Osteoblast (primary cell): ENCODE measurements around the gene NBL1. TPM values are rescaled to one million over a fixed set of nuclear protein-coding genes. Genes with fewer than 3 reads are reported as not detected.

Experiments used
- DNase-seq: peaks from one replicate; pipeline ENCODE4 v3.0.0; 2011; ENCODE audit warnings: low spot score, mixed read lengths; ENCODE audit not compliant: insufficient read length; ENCODE audit errors: missing footprints
- H2AFZ ChIP-seq: 2 replicates; pipeline ENCODE4 v1.6.0; 2011; ENCODE audit warnings: mild to moderate bottlenecking, low read length
- H3K27ac ChIP-seq: 2 replicates; pipeline ENCODE4 v1.5.1; 2011; ENCODE audit warnings: mild to moderate bottlenecking, low read depth, low read length, moderate library complexity
- H3K27me3 ChIP-seq: 2 replicates; pipeline ENCODE4 v1.6.0; 2012; ENCODE audit warnings: mild to moderate bottlenecking, control low read depth, inconsistent platforms, low read length, moderate library complexity; ENCODE audit not compliant: insufficient read depth
- H3K36me3 ChIP-seq: 2 replicates; pipeline ENCODE4 v1.5.1; 2011; ENCODE audit warnings: mild to moderate bottlenecking, low read length, control low read depth, moderate library complexity; ENCODE audit not compliant: insufficient read depth
- H3K4me1 ChIP-seq: 2 replicates; pipeline ENCODE4 v1.5.1; 2011; ENCODE audit warnings: mild to moderate bottlenecking, low read length, control low read depth, moderate library complexity; ENCODE audit not compliant: insufficient read depth
- H3K4me2 ChIP-seq: 2 replicates; pipeline ENCODE4 v1.6.0; 2011; ENCODE audit warnings: mild to moderate bottlenecking, low read length; ENCODE audit not compliant: insufficient read depth
- H3K4me3 ChIP-seq: fragments of 200-600 bp; sonication (generic); 3 replicates; pipeline ENCODE4 v1.5.1; 2012; ENCODE audit warnings: mild to moderate bottlenecking, low read length, inconsistent platforms; ENCODE audit not compliant: insufficient read depth
- H3K79me2 ChIP-seq: 2 replicates; pipeline ENCODE4 v1.6.0; 2012; ENCODE audit warnings: mild to moderate bottlenecking, low read length, control low read depth, inconsistent platforms; ENCODE audit not compliant: insufficient read depth
- H3K9me3 ChIP-seq: 2 replicates; pipeline ENCODE4 v1.5.1; 2011; ENCODE audit warnings: low read depth, low read length, control low read depth
- H4K20me1 ChIP-seq: 2 replicates; pipeline ENCODE4 v1.6.0; 2012; ENCODE audit warnings: mild to moderate bottlenecking, low read length, control low read depth; ENCODE audit not compliant: insufficient read depth
- CTCF ChIP-seq: IDR thresholded peaks from 2 replicates; pipeline ENCODE4 v1.5.1; 2011; ENCODE audit warnings: mild to moderate bottlenecking, low read depth, low read length, moderate library complexity; ENCODE audit errors: extremely low read depth
- total RNA-seq: library from RNA; depleted of rRNA; stranded (reverse); fragments of >200 nt; gene quantifications from 2 replicates; pipeline ENCODE4 v1.2.3, GENCODE V29; 2012

NBL1 gene
- total RNA-seq, 1 donor = 88.7 TPM

GRCh38 chr1:19597496-19598309 is 46.4 kb upstream of the NBL1 start:
- Histone ChIP-seq H3K9me3 (no peaks in the 10 kb centered on the region), H3K36me3 (peaks cover 13% of the 10 kb centered on the region), H2AFZ (peak overlapping the region; percentile 82), H3K27ac (peak overlapping the region; percentile 91), H3K79me2 (peaks cover 59% of the 10 kb centered on the region), H3K27me3 (no peaks in the 10 kb centered on the region), H3K4me3 (peak overlapping the region; percentile 92), H3K4me2 (peak overlapping the region; percentile 98), H4K20me1 (peaks cover 40% of the 10 kb centered on the region), H3K4me1 (peaks cover 12% of the 10 kb centered on the region)
- no peak for TF ChIP-seq CTCF
- no peak for DNase-seq

- TF ChIP-seq CTCF = no peak
- no peak overlapping the region for H3K4me3 ChIP-seq
- no peak overlapping the region for H3K4me2 ChIP-seq
- H3K79me2 ChIP-seq = peaks cover 80% of the 10 kb centered on the region
- no peak for DNase-seq
- H4K20me1 ChIP-seq = peaks cover 61% of the 10 kb centered on the region
- no peaks in the 10 kb centered on the region for H3K27me3 ChIP-seq
- no peak overlapping the region for H3K27ac ChIP-seq
- H2AFZ ChIP-seq = no peak overlapping the region
- peaks cover 12% of the 10 kb centered on the region for H3K4me1 ChIP-seq
- peaks cover 13% of the 10 kb centered on the region for H3K36me3 ChIP-seq
- no peaks in the 10 kb centered on the region for H3K9me3 ChIP-seq
Observed at GRCh38 chr1:19599810-19600209, 44.3 kb upstream of the NBL1 start.

- H3K4me1 ChIP-seq = peaks cover 24% of the 10 kb centered on the region
- no peak overlapping the region for H3K4me3 ChIP-seq
- no peak overlapping the region for H3K4me2 ChIP-seq
- TF ChIP-seq CTCF = no peak
- peaks cover 100% of the 10 kb centered on the region for H3K79me2 ChIP-seq
- no peak overlapping the region for H2AFZ ChIP-seq
- no peaks in the 10 kb centered on the region for H3K9me3 ChIP-seq
- H3K27me3 ChIP-seq = no peaks in the 10 kb centered on the region
- H4K20me1 ChIP-seq = peaks cover 84% of the 10 kb centered on the region
- no peak overlapping the region for H3K27ac ChIP-seq
- no peak for DNase-seq
- peaks cover 13% of the 10 kb centered on the region for H3K36me3 ChIP-seq
Observed at GRCh38 chr1:19602486-19602885, 41.6 kb upstream of the NBL1 start.

GRCh38 chr1:19605967-19606366 is 38.1 kb upstream of the NBL1 start:
- Histone ChIP-seq H3K4me1 (peaks cover 22% of the 10 kb centered on the region), H2AFZ (no peak overlapping the region), H3K27ac (no peak overlapping the region), H3K27me3 (no peaks in the 10 kb centered on the region), H3K4me2 (no peak overlapping the region), H4K20me1 (peaks cover 62% of the 10 kb centered on the region), H3K4me3 (no peak overlapping the region), H3K9me3 (no peaks in the 10 kb centered on the region), H3K79me2 (peaks cover 97% of the 10 kb centered on the region), H3K36me3 (peaks cover 7% of the 10 kb centered on the region)
- TF ChIP-seq CTCF = no peak
- peak; percentile 21 for DNase-seq
